ENCODE results near the gene PIK3R1.

- TF ChIP-seq CTCF (IDR thresholded peaks at IDR 0.05; ENCODE audit: low read depth, low read length) = no peak
- no peak for TF ChIP-seq EZH2phosphoT487 (IDR thresholded peaks at IDR 0.05; ENCODE audit: low read depth)
Observed at GRCh38 chr5:68298479-68298878, 82.9 kb downstream of the PIK3R1 start.
